Right lobe of liver (tissue), 6 donors: ENCODE data around the gene NBAS. TPM values are rescaled to one million over a fixed set of nuclear protein-coding genes. Genes with fewer than 3 reads are reported as not detected.

Source experiments
- ATAC-seq, 4 donors: fragments of 200-7000 bp; cut with Tn5 transposase; one replicate each; pipeline ENCODE4 v1.9.1; 2020; ENCODE audit warnings: mild to moderate bottlenecking in 4 of 4, moderate library complexity in 4 of 4
- DNase-seq, 3 donors: peaks; one replicate each; pipeline ENCODE4 v3.0.0-alpha.2; 2020
- H3K27ac ChIP-seq, 3 donors: fragments of 200-600 bp; one replicate each; pipeline ENCODE4 v1.8.0; 2022
- H3K27me3 ChIP-seq, 2 donors: fragments of 200-600 bp; one replicate each; pipeline ENCODE4 v1.8.0; 2022
- H3K36me3 ChIP-seq, 4 donors: fragments of 200-600 bp; sonication (generic) in 1 of 4; one replicate each; pipeline versions ENCODE4 v1.5.1 to v1.8.0; 2017 to 2022; ENCODE audit warnings: control low read depth in 1 of 4
- H3K4me1 ChIP-seq, 4 donors: fragments of 200-600 bp; sonication (generic) in 1 of 4; one replicate each; pipeline versions ENCODE4 v1.5.1 to v1.8.0; 2017 to 2022; ENCODE audit warnings: control low read depth in 1 of 4
- H3K4me3 ChIP-seq, 3 donors: fragments of 200-600 bp; one replicate each; pipeline ENCODE4 v1.8.0; 2022
- H3K9me3 ChIP-seq, 4 donors: fragments of 200-600 bp; sonication (generic) in 1 of 4; one replicate each; pipeline versions ENCODE4 v1.5.1 to v1.8.0; 2017 to 2022; ENCODE audit warnings: control low read depth in 1 of 4
- CTCF ChIP-seq, 4 donors: fragments of 200-600 bp in 3 of 4; fragments of 450-650 bp in 1 of 4; IDR thresholded peaks; one replicate each; pipeline versions ENCODE4 v1.5.1 to v1.8.0; 2016 to 2022; ENCODE audit warnings: antibody characterized with exemption in 4 of 4, mild to moderate bottlenecking in 2 of 4
- POLR2A ChIP-seq: fragments of 450-650 bp; IDR thresholded peaks from one replicate; pipeline ENCODE4 v1.6.1; 2017; ENCODE audit warnings: antibody characterized with exemption, mild to moderate bottlenecking
- WGBS: methylation state at CpG from one replicate; pipeline ENCODE4 v1.1.6; 2018; ENCODE audit warnings: low coverage, low lambda C conversion rate; ENCODE audit not compliant: insufficient coverage; ENCODE audit errors: missing lambda C conversion rate; 5-methylcytosine and 5-hydroxymethylcytosine counted together
- intact Hi-C, 2 donors: fragments of 100-400 bp; cut with DNase I; formaldehyde crosslinking; loops; one replicate each; pipeline versions ENCODE4 v1.11.2 to v1.14.1; 2022
- total RNA-seq, 6 experiments: library from RNA; depleted of rRNA in 2 of 6; stranded (reverse); fragments of >200 nt in 2 of 6; fragmentation: NEBNext Ultra II Directional in 3 of 6; extraction: Animal tissue kit (Norgen Biotek cat#: 25700) in 3 of 6; gene quantifications; one replicate each; pipeline versions ENCODE4 v1.1.0 to v1.2.4, GENCODE V29; 2016 to 2023
- donor health status: DM: no; HTN: yes; CAD: no.
- donor health status: DM: no; HTN: no; CAD: no.
- donor health status: DM: no; HTN: no; CAD: no.
- donor health status: DM: no; HTN: yes; CAD: no.
- donor health status: DM: no; HTN: yes; CAD: no.

NBAS gene
- total RNA-seq, 6 experiments from 2014 or later = 16.1 to 21.8 (median 18.5) TPM

- H3K9me3 ChIP-seq = no peaks in the 10 kb centered on the region
- no peaks in the 10 kb centered on the region for H3K36me3 ChIP-seq
- no peaks in the 10 kb centered on the region for H3K4me1 ChIP-seq
- no peak for ATAC-seq
- 73% methylated on average over 13 of the region's 15 CpGs for WGBS
- intact Hi-C loops = no loop called here
- no peaks in the 10 kb centered on the region for H3K27me3 ChIP-seq
- no peak overlapping the region for H3K4me3 ChIP-seq
- DNase-seq = no peak
- H3K27ac ChIP-seq = no peak overlapping the region
- no peak for TF ChIP-seq CTCF (IDR thresholded peaks at IDR 0.05)
- no peak for TF ChIP-seq POLR2A
Observed at GRCh38 chr2:15582710-15583357, 21.7 kb upstream of the NBAS start.

DNA sequence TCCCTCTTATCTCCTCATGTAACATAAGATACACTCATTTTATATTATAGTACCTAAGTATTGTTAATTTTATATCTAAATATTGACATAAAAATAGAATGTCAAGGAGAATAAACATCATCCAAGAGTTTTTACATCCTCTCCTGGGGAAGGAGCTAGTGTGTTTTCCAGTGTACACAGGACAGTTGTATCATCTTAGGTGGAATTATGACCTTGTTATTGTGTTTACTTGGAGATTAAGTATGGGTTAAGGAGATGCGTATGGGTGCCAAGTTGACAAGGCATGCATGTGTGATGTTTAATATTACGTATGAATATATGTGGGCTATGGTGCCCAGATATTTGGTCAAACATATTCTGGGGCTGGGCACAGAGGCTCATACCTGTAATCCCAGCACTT, 19.3 kb upstream of the NBAS start:
- no peak for TF ChIP-seq POLR2A
- no peak for TF ChIP-seq CTCF (IDR thresholded peaks at IDR 0.05)
- Histone ChIP-seq H3K9me3 (no peaks in the 10 kb centered on the region), H3K36me3 (no peaks in the 10 kb centered on the region), H3K27ac (no peak overlapping the region), H3K4me1 (no peaks in the 10 kb centered on the region), H3K27me3 (no peaks in the 10 kb centered on the region), H3K4me3 (no peak overlapping the region)
- intact Hi-C loops = no loop called here
- DNase-seq (no peak), ATAC-seq (no peak)
- WGBS = 58% methylated on average over 2 of the region's 2 CpGs

DNA sequence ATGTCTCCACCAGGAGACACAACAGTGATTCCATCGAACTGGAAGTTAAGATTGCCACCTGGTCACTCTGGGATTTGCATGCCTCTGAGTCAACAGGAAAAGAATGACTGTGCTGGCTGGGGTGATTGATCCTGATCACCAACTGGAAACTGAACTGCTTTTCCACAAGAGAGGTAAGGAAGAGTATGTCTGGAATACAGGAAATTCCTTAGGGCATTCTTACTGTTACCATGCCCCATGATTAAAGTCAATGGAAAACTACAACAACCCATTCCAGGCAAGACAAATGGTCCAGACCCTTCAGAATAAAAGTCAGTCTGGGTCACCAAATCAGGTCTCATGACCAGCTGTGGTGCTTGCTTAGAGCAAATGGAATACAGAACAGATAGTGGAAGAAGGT, 18.5 kb upstream of the NBAS start:
- H3K27me3 ChIP-seq = no peaks in the 10 kb centered on the region
- no peak for ATAC-seq
- H3K36me3 ChIP-seq = no peaks in the 10 kb centered on the region
- DNase-seq = no peak
- no peak overlapping the region for H3K4me3 ChIP-seq
- no peaks in the 10 kb centered on the region for H3K4me1 ChIP-seq
- no peak for TF ChIP-seq POLR2A
- intact Hi-C loops = no loop called here
- no peak overlapping the region for H3K27ac ChIP-seq
- 33% methylated on average over 1 of the region's 1 CpG for WGBS
- H3K9me3 ChIP-seq = no peaks in the 10 kb centered on the region

DNA sequence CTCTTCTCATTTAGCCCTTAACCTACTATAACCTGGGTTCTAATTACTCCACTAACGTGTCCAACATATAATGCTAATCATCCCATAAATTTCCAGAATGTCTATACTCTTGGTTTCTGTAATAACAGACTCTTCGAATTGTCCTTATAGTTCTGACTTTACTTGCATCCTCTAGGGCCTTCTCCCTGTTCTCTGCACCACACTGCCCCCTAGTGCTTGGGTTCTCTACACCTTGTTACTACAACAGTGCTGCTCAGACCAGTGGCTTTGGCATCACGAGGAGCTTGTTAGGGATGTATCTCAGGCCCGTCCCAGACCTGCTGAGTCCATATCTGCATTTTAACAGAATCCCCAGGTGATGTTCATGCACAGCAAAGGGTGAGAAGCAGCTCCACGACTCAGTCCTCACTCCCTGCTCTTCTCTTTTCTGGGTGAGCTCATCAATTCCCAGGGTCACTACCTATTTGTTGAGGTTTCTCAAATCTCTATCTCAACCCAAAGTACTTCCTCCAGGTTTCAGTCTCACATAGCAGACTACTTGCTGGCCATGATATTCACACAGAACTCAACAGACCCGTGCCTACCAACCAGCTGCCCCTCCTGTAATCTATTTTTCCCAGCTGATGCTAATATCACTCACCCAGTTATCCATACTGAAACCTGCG, 16.1 kb upstream of the NBAS start:
- Histone ChIP-seq H3K27me3 (no peaks in the 10 kb centered on the region), H3K27ac (no peak overlapping the region), H3K4me3 (no peak overlapping the region), H3K4me1 (no peaks in the 10 kb centered on the region), H3K36me3 (no peaks in the 10 kb centered on the region), H3K9me3 (no peaks in the 10 kb centered on the region)
- ATAC-seq (peak; percentile 95 to 98 (median 96)), DNase-seq (peak; percentile 75 to 87 (median 84))
- intact Hi-C loops = no loop called here
- WGBS = 16% methylated on average over 7 of the region's 7 CpGs
- TF ChIP-seq CTCF (IDR thresholded peaks at IDR 0.05) = peak; percentile 63 to 79 (median 76)
- no peak for TF ChIP-seq POLR2A

DNA sequence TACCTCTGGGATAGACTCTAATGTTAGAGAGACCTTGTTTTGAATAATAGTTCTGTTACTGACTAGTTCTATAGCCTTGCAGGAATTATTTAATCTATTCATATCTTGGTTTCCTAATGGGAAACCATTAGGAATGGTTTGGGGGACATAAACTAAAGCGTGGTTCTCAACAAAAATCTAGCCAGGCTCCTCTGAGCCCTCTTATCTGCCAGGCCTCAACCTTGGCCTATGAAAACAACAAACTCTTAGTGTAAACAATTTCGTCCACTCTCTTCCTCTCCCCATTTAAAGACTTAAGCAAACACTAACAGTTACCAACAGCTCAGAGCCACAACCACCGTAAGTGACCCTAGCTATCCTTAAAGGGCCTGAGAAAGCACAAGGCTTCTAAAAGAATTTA, 10.6 kb upstream of the NBAS start:
- Histone ChIP-seq H3K4me3 (no peak overlapping the region), H3K36me3 (no peaks in the 10 kb centered on the region), H3K27ac (no peak overlapping the region), H3K9me3 (no peaks in the 10 kb centered on the region), H3K4me1 (no peaks in the 10 kb centered on the region), H3K27me3 (no peaks in the 10 kb centered on the region)
- ATAC-seq = no peak
- TF ChIP-seq CTCF (IDR thresholded peaks at IDR 0.05) = no peak
- TF ChIP-seq POLR2A = no peak
- DNase-seq = no peak
- intact Hi-C loops = no loop called here
- WGBS = 69% methylated on average over 3 of the region's 3 CpGs
